GM12865 (cell line): ENCODE data around the gene PTH1R.

Source experiments
- DNase-seq: peaks from one replicate; pipeline ENCODE4 v3.0.0; 2010; ENCODE audit warnings: low read depth
- H3K4me3 ChIP-seq: 2 replicates; pipeline ENCODE4 v1.5.1; 2011; ENCODE audit warnings: mild to moderate bottlenecking, low read depth, low read length, control low read depth
- CTCF ChIP-seq: IDR thresholded peaks from 2 replicates; pipeline ENCODE4 v1.5.1; 2011; ENCODE audit warnings: low read length, control low read depth, low read depth, inconsistent platforms; ENCODE audit not compliant: insufficient read depth; ENCODE audit errors: missing control alignments

The PTH1R gene

GRCh38 chr3:46854555-46854991 lies 22.9 kb upstream of the PTH1R start:
- no peak overlapping the region for H3K4me3 ChIP-seq
- DNase-seq = no peak
- TF ChIP-seq CTCF = no peak

- no peak for TF ChIP-seq CTCF
- DNase-seq = no peak
- H3K4me3 ChIP-seq = no peak overlapping the region
Observed at GRCh38 chr3:46856576-46857471, 20.7 kb upstream of the PTH1R start.

- TF ChIP-seq CTCF = no peak
- no peak for DNase-seq
- no peak overlapping the region for H3K4me3 ChIP-seq
Observed at GRCh38 chr3:46857485-46858341, 19.8 kb upstream of the PTH1R start.

GRCh38 chr3:46858456-46858855 lies 19.1 kb upstream of the PTH1R start:
- no peak overlapping the region for H3K4me3 ChIP-seq

GRCh38 chr3:46859001-46859710 lies 18.4 kb upstream of the PTH1R start:
- no peak overlapping the region for H3K4me3 ChIP-seq
- no peak for TF ChIP-seq CTCF
- no peak for DNase-seq

More at GRCh38 chr3:46858456-46858855, 19.1 kb upstream of the PTH1R start:
- TF ChIP-seq CTCF = no peak
- DNase-seq = no peak

- H3K4me3 ChIP-seq = no peak overlapping the region
- peak; percentile 47 for TF ChIP-seq CTCF
- peak; percentile 26 for DNase-seq
Observed at GRCh38 chr3:46860017-46860809, 17.3 kb upstream of the PTH1R start.
